GM21367 (cell line): ENCODE data around the gene PADI1.
"Not testable (repeated sequence)": the region's sequence is repeated elsewhere in the genome, so short reads cannot be mapped to it uniquely, and the experiment has no call there.

Experiments used
- ATAC-seq: cut with Tn5 transposase; IDR thresholded peaks from one replicate; pipeline ENCODE4 v1.9.1; 2021; ENCODE audit not compliant: unreplicated experiment

The PADI1 gene

DNA sequence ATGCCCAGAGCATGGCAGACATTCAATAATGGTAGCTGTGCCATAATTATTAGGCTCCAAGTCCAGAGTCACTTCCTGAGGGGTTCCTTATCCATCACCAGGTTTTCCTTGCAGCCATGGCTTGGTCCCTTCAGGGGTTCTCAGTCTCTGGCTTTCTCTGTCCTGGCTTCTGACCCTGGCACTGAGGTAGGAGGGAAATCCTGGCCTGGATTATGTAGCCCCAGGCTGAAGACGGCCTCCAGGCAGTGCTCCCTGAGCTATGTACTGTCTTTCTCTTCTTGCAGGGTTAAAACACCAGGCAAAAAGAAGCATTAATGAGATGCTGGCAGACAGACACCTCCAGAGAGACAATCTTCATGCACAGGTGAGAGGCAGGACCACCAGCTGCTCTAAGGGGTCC is 34.5 kb downstream of the PADI1 start:
- ATAC-seq, result no peak

DNA sequence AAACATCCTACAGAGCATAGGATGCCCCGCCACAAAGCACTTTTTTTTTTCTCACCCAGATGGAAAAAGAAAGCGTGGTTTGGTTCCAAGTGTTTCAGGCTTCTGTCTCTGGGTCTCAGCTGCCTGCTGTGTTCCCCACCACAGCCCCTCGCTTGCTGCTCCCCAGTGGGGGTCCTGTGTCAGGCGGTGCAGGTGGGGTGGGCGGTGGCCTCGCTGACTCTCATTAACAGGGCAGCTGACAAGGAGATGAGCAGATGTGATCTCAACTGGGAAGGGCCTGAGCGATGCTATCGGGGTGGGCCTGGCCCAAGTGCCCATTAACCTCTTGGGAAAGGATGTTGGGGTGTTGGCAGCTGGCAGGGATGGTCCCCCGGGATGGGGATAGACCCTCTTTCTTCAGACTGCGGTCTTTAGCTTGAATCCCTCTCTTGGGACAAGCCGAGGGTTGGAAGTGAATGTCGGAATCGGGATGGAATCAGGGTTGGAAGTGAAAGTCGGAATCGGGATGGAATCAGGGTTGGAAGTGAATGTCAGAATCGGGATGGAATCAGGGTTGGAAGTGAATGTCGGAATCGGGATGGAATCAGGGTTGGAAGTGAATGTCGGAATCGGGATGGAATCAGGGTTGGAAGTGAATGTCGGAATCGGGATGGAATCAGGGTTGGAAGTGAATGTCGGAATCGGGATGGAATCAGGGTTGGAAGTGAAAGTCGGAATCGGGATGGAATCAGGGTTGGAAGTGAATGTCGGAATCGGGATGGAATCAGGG is 36.3 kb downstream of the PADI1 start:
- ATAC-seq, result not testable (repeated sequence)

DNA sequence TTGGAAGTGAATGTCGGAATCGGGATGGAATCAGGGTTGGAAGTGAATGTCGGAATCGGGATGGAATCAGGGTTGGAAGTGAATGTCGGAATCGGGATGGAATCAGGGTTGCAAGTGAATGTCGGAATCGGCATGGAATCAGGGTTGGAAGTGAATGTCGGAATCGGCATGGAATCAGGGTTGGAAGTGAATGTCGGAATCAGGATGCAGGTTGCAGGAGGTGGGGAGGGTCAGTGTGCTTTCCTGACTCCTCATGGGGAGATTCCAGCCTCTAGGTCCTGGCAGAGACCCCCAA is 36.8 kb downstream of the PADI1 start:
- not testable (repeated sequence) for ATAC-seq

DNA sequence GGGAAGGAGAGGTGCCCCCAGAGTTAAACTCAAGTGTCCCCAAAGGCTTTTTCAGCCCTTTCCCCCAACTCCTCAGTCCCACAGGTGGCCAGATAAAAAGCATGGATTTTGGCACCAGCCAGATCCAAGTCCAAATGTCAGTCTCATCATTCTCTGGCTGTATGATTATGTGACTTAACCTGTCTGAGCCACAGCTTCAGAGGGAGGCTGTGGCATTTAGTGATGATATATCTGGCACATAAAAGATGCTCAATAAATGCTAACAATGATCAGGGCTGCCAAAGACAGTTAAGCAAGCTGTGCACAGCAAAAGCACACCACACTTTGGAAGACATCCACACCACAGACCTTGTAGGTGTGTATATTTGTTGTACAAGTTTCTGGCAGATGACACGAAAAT is 38.3 kb downstream of the PADI1 start:
- no peak for ATAC-seq

DNA sequence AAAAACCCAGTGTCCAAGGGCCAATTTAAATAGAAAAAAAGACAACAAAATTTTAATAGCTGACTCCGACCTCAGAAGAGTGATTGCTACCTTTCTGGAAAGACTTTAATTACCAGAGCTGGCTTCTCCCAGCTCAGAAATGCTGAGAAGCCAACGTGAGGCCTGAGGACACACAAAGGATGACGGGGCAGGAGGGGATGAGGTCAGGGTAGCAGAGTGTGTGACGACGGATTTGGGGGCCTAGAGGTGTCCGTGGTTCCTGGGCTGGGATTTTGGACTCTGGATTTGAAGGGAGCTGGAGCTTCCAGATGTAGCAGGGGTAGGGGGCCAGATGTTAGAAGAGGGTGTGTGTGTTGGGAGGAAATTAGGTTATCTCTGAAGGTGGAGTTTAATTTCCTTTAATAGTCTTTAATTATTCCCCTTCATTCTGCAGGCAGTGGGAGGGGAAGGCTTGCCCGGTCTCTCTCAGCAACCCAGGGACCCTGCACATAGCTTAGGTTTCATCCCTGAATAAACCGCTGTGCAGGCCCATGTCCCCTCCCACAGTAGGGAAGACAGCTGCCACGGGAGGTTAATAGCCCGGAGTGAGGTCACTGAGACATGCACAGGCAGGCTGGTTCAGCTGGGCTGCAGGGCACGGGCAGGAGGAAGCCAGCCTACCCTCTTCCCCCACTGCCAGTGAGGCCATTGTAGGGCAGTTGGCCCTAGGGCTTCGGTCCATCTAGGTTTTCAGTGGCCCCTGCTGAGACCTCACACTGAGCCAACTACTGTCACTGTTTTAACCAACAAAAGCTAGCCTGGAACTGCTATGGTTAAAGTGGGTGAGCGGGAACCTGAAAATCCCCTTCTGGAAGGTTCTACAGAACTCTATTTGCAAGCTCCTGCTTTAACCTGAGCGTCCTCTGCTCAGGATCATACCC is 40.2 kb downstream of the PADI1 start:
- ATAC-seq, result no peak

DNA sequence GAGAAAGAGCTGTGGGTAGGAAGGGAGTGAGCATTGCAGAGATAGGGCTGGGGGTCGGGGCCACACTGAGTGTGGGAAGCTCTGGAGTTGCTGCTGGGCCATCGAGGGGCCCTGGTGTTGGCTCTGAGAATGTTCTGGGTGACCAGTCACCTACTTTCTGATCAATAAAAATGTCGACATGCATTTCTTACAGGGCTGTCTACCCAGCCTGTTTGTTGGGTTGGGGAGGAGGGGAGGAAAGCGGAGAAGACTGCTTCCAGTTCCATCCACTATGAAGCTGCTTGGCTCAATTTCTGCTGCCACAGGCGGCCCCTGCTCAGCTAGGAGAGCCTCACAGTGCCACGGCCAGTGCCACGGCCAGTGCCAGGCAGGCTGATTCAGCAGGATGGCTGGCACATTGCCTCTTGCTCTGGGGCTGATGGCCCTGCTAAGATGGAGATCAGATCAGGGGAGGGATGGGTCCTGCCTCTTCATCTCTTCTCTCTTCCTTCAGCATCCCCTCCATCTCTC is 40.9 kb downstream of the PADI1 start:
- no peak for ATAC-seq

DNA sequence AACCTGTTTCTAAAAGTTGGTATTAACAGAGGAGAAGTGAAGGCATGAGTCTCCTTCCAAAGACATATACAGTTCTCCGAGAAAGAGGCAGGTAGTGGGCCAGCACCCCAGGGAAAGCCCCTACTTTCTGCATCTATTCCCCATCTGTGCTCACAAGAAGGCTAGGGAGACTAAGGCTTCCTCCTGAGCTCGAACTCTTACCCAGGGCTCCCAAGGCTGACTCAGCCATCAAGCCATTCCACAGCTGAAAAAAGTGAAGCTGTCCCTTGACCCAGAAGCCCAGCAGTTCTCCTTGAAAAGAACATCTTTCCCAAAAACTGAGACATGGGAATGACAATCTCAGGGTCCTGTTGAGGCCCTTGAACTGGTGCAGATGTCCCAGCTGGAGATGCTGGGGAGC is 42.0 kb downstream of the PADI1 start:
- ATAC-seq, result no peak

DNA sequence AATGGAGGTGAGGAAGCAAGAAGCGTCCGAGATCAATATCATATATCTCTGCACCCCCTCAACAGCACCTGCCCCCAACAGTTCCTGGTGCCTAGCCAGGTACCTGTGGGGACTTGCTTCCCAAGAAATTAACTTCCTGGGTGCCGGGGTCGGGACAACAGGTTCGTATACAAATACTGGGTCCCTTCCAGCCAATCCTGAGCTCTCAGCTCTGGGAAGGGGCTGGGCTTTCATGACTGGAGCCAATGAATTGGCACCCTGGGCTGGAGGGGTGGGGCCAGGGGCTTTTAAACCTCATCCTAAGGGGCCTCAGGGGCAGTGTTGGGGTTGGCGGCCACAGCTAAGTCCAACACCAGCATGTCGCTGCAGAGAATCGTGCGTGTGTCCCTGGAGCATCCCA is 43.9 kb downstream of the PADI1 start, which contains the start of gene PADI3:
Gene PADI3 (plus strand): TSS at position 318 of the 400 bp plus-strand sequence. CDS start 40 bp downstream, at position 358.
- no peak for ATAC-seq

DNA sequence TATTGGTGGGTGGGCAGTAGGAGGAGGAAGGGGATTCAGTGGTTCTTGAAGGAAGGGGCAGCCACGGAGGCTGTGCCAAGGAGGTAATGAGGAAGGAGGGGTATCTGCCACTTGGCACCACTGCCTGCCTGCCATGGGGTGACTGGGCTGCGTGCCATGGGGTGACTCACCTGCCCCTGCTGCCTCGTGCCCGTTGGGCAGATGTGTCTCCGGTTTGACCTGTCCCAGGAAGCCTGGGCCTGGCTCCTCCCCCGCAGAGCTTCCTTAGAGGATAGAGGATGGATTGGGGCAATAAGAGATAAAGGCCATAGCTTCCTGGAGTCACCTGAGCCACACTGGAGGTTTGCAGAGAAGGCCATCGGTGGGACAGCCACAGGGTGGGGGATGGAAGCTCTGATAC is 45.7 kb downstream of the PADI1 start:
- no peak for ATAC-seq

DNA sequence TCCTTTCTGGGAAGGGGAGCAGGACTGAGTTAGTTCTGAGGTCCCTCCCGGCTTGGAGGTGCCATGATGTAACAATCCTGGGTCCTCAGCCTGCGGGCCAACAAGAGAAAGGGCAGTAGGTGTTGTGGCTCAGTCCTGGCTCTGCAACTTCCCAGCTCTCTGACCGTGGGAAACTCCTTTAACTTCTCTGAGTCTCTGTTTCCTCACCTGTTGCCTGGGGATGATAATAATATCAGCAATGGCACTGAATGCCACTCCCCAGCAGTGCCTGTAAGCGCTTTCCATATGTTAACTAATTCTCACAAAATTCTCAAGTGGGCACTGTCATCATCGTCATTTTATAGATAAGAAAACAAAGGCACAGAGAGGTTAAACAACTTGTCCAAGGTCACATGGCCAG is 46.3 kb downstream of the PADI1 start:
- ATAC-seq, result no peak

DNA sequence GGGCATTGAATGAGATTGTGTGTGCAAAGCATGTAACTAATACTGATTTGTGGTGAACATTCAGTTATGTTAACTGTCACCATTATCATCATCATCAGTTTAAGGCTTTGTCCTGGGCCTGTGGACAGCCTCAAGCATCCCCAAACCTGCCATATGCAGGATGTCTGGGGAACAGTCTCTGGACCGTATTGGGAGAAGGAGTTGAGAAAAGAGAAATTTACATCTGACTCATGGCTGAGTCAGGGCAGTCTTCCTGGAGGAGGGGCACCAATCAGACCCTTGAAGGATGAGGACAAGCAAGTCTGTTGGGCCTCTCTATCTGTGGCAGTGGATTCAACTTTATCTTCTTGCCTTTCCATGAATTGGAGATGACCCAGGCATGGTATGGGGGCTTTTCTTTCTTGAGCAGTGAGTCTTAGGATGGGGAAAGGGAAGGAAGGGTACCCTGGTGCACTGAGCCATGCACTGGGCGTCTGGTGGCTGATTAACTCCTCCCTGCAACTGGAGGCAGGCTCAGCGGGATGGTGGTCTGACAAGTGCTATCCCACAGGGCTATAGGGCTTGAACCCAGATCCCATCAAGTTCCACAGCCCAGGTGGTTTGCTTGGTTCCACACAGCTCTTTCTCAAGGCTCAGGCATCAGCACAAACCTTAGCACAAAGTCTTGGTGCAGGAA is 46.9 kb downstream of the PADI1 start:
- ATAC-seq, result no peak

DNA sequence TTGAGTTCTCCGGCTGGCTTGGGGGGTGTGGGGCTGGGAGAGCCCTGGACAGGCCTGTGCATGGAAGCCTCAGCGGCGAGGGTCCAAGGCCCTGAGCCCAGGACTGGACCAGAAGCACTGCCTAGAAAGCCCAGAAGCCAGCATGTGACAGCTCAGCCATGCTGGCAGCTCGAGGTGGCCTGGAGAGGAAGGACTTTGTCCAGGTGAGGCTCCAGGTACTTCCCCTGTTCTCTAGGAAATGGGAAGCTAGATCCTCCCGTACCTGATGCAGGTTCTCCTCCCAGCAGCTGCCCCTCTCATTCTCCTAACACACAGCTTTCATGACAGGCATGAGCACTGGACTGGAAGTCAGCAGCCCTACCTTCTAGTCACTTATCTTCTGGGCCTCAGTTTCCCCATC is 50.4 kb downstream of the PADI1 start:
- ATAC-seq, result no peak

DNA sequence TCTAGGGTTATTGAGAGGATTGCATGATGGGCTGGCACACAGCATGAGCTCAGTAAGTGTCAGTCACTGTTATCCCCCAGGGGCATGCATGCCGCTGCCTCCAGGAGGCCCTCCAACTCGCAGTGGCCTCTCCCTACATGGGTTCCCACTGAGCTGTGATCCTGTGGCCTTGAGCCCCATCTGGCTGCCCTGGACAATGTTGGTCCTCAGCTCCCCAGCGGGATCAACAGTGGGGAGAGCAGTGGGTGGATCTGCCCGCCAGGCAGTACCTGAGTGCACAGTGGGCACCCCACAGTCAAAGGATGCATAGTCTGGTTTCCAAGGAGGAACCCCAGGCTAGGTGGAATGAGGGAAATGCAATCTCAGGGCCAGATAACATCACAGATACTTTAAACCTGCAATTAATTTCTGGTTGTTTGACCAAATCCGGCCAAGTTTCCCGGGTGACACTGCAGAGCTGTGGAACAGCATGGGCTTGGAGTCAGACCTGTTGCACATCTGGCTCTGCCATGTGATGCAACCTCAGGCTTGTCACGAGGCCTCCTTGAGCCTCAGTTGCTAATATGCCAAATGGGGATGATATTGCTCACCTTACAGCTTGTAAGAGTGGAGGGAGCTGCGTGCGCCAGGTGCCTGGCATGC is 53.3 kb downstream of the PADI1 start:
- ATAC-seq, result no peak

DNA sequence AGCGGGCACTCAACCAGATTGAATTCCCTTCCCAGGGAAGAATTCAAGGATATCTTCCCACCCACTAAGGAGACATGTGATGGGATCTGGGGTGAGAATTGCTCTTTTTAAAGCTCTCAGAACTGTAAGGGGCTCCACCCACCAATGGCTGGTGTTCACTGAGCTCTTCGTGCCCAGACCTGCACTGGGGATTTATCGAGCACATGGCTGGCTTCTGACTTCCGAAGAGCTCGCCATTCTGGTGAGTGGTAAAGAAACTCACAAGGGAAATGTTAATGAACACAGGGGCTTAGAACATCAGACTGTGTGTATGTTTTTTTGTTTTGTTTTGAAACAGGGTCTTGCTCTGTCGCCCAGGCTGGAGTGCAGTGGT is 53.8 kb downstream of the PADI1 start:
- ATAC-seq, result no peak

DNA sequence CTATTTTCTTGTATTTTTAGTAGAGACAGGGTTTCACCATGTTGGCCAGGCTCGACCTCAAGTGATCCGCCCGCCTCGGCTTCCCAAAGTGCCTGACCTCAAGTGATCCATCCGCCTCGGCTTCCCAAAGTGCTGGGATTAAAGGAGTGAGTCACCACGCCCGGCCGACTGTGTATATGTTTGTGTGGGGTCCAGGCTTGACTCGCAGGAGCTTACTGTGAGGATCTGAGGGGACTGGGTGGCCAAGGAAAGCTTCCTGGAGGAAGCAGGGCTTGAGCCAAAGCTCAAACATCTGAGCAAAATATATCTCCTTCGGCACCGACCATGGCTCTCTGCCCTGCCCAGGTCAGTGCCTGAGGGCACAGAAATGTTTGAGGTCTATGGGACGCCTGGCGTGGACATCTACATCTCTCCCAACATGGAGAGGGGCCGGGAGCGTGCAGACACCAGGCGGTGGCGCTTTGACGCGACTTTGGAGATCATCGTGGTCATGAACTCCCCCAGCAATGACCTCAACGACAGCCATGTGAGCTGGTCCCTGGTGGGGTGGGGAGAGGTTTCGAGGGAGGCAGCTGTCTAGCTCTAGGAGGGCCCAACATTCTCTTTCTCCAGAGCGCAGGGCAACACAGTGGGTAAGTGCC is 54.4 kb downstream of the PADI1 start:
- no peak for ATAC-seq

DNA sequence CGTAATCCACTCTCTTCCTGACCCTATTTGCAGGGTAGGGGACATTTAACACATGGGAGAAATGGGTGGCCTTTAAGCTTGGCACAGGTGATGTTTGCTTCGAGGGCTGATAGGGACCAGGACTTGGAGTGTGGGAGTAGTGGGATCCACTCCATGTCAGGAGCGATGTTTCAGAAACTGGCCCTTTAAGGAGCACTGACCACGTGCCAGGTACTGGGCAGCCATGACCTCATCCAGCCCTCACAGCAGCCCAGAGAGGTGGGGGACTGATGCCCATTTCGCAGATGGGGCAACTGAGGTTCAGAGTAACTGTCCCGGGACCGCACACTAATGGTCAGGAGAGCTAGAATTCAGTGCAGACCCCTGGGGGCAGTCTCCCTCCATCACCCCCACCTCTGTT is 55.3 kb downstream of the PADI1 start:
- ATAC-seq, result no peak

DNA sequence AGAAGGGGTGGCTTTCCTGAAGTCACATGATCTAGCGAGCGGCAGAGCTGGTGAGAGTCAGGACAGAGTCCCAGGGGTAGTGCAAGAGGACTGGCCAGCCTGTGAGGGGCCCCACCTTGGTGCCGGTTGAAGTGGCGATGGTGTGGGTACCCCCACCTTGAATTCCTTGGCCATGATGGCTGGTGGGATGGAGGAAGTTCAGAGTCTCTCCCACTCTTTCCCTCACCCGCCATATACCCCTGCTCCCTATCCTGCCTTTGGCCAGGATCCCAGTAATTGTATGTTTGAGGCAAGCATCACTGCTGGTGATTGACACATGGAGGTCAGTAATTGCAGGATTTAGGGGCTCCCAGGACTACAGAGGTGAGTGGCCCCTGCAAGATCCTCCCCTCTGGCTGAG is 55.8 kb downstream of the PADI1 start:
- ATAC-seq, result no peak

DNA sequence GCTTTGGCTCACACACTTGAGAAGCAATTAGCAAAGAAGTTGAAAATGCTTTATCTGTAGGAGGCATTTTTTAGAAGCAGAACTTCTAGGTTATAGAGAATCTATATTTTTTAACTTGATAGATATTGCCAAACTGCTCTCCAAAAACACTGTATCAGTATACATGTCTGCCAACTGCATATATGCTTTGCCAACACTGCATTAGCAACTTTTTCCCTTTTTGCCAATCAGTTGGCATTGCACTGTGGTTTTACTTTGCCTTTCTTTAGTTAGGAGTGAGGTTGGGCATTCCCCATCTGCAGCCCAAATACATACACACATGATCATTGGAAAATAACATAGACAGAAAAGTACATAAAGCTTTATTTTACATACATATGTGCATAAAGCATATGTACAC is 59.0 kb downstream of the PADI1 start:
- no peak for ATAC-seq

DNA sequence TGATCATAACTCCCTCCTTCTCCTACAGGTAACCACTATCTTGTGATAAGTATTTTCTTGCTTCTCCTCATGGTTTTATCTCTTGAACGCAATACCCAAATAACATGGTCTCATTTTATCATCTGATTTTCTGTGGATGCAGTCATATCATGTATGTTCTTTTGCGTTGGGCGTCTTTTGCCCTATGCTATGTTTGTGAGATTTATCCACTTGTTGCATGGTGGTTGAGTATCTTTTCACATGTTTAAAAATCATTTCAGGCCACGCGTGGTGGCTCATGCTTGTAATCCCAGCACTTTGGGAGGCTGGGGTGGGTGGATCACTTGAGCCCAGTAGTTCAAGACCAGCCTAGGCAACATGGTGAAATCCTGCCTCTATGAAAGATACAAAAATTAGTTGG is 59.5 kb downstream of the PADI1 start:
- no peak for ATAC-seq

DNA sequence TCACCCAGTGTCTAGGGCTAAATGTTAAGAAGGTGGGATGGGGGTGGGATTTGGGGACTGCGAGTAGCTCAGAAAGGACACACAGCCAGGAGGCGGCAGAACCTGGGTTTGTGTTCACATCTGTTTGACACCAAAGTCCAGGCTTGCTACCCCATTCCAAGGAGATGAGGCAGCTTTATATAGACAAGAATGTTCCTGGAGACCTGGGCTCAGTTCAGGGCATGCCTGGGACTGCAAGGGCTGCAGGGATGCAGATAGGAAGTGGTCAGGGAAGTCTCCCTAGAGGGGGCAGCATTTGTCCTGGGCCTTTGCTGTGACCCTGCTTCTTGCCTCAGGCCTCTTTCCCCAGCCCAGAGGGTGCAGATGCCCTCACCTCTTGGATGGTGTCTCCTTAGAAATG is 60.2 kb downstream of the PADI1 start:
- ATAC-seq, result no peak

DNA sequence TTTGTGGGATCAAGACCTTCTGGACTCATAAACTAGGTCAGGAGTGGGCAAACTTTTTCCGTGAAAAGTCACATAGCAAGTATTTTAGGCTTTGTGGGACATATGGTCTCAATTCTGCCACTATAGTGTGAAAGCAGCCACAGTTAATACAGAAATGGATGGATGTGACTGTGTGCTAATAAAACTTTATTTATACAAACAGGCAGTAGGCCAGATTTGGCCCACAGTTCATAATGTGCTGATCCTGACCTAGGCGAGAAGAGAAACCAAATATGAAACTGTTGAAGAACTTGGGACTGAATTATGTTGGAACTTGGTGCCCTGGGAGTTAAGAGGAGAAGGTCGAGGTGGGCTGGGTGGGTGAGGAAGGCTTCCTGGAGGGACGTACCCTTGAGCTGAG is 61.0 kb downstream of the PADI1 start:
- ATAC-seq, result no peak
